IPS-18c (cell line): ENCODE measurements around the gene DIP2C.
"Not testable (repeated sequence)": the region's sequence is repeated elsewhere in the genome, so short reads cannot be mapped to it uniquely, and the experiment has no call there.

Experiments used
- H3K4me3 ChIP-seq: 2 replicates; pipeline ENCODE4 v1.7.0; 2013; ENCODE audit warnings: low read depth, mild to moderate bottlenecking, low read length, moderate library complexity; ENCODE audit not compliant: insufficient read depth
- H3K9me3 ChIP-seq: one replicate; pipeline ENCODE4 v1.6.1; 2013; ENCODE audit warnings: mild to moderate bottlenecking, low read length, moderate library complexity; ENCODE audit not compliant: control insufficient read depth, insufficient read depth

Gene DIP2C

DNA sequence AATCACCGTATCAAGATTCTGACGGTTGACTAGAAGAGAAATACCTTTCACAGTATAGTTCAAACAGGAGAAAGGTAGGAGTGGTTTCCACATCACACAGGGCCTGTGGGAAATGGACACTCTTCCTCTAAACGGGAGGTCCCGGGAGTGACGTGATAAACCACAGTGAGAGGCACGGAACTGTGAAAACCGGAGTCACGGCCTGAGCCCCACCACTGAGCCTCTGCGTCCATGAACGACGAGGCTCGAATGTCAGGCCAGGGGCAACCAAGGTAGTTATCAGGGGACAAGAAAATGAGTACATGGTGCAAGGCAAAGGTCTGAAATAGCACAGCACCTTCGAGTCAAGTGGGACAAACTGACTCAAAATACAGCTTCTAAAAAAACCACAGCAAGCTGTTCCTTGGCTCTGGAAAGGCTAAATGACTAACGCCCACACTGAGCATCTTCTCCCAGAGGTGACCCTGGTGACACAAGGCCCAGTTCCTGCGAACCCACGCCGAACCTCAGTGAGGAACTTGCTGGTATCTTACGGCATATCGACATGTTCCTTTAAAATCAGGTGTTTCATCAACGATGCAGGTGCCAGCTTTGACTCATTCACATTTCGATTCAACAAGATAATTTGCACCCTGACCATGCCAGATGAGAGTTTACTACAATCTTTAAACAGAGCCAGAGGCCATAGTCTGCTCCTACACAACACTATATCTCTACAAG, 99.3 kb downstream of the DIP2C start:
- H3K4me3 ChIP-seq, result no peak overlapping the region
- peaks cover 2% of the 10 kb centered on the region for H3K9me3 ChIP-seq

DNA sequence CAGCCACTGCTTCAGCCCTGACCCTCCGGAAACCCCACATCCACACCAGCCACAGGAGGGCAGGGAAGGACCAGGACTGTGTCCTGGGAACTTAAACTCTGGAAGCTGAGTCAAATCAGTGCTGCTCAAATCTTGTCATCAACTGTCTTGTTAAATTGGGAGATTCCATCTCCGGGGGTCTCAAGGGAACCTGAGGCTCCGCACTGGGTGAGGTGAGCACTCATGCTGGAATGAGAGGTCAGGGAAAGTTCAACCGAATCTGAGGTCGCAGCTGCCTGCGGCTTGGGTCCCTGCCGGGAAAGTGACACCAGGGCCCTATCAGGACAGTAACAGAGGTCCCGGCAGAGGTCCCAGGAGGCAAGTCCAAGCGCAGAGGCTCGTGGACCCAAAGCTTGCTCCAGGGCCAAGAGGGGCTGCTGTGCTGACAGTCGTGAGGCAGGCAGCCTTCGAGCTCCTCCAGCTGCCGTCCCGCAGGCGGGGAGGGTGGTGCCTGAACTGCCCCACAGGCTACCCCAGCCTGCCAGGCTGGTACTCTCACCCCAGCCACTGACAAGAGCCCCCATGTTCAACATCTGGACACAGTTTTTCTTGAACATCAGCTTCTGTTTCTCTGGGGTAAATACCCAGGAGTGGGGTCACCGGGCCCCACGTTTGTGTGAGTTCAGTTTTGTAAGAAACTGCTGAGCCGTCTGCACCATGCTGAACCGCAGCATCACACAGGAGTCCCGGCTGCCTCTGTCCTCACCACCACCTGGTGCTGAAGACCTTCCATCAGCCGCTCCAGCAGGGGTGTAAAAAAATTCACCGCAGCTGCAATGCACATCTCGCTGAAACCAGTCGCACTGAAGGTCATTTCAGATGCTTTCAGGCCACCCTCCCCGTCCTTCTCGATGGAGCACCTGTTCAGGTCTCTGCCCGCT, 101.0 kb downstream of the DIP2C start:
- Histone ChIP-seq H3K9me3 (peaks cover under 1% of the 10 kb centered on the region), H3K4me3 (no peak overlapping the region)

DNA sequence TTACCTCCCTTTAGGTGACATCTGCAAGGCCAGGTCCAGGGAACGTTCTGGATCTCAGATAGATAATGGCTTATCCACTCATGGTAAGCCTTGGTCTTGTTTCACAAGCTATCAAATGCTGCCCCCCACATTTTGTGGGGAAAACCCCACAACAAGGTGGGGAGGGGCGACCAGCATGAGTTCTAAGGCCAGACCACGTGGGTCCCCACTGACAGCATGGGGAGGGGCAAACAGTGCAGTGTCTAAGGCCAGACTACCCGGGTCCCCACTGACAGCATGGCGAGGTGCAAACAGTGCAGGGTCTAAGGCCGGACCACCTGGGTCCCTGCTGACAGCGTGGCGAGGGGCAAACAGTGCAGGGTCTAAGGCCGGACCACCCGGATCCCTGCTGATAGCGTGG, 102.8 kb downstream of the DIP2C start:
- H3K4me3 ChIP-seq, result no peak overlapping the region
- H3K9me3 ChIP-seq, result no peaks in the 10 kb centered on the region

DNA sequence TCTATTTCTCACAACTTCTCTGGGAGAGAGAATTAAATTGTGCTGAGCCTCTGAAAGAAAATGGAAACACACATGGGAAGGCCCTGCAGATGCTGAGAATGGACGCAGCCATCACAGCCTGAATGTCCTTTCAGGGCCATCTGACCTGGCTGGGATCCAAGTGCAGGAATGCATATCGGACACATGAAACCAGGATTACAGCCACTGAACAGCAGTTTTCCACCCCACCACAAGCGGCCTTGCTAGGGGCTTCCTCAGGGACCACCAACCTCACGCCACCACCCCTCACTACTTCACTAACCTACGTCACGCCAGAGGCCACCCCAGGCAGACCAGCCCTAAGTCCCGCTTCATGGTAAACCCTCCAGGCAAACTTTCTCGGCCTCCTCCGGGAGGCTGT, 103.3 kb downstream of the DIP2C start:
- no peak overlapping the region for H3K4me3 ChIP-seq
- H3K9me3 ChIP-seq, result no peaks in the 10 kb centered on the region

DNA sequence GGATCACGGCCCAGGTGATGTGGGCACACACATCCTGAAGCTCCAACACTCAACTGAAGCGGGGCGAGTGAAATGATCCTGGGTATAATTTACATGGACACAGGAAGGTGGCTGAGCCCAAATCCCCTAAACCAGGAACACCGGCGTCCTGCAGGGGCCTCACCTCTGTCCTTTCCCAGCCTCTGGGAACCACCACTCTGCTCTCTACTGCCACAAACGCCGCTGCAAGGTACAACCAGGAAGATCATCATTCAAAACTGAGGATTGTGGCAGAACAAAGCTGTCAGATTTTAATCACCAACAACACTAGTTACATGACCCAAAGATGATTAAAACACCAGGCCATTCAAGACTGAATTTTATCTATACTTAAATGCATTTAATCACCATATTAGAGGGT, 104.0 kb downstream of the DIP2C start:
- Histone ChIP-seq H3K4me3 (no peak overlapping the region), H3K9me3 (no peaks in the 10 kb centered on the region)

DNA sequence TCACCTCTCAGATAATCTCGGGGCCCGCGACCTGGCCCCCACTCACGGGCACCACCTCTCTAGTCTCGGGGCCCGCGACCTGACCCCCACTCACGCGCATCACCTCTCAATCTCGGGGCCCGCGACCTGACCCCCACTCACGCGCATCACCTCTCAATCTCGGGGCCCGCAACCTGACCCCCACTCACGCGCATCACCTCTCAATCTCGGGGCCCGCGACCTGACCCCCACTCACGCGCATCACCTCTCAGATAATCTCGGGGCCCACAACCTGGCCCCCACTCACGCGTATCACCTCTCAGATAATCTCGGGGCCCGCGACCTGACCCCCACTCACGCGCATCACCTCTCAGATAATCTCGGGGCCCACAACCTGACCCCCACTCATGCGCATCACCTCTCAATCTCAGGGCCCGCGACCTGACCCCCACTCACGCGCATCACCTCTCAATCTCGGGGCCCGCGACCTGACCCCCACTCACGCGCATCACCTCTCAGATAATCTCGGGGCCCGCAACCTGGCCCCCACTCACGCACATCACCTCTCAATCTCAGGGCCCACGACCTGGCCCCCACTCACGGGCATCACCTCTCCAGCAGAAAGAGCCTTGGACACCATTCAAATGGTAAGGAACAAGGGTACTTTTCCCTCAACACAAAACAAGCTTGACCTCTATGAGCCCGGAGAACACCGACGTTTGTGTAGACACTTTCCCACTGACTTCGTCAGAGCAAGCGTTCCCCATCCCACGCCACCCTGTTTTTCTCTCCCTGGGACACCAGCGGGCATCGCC, 104.8 kb downstream of the DIP2C start:
- H3K9me3 ChIP-seq, H3K4me3 ChIP-seq: not testable (repeated sequence)

DNA sequence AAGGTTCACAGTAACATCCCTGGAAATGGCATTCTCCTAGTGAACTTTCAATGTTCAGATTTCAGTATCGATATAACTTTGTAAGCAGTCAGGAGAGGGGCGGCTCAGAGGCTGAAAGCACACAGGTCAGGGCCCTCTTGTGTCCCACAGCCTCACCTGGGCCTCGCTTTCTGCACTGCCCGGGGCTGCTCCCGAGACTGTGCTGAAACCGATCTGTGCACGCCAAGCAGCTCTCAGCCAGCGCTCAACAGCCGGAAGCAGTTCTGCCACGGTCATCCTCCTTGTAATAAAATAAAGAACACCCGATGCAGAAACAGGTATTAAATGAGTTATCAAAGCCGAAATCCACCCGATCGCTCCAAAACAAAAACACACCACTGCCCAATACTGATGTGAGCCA, 106.0 kb downstream of the DIP2C start:
- no peaks in the 10 kb centered on the region for H3K9me3 ChIP-seq

DNA sequence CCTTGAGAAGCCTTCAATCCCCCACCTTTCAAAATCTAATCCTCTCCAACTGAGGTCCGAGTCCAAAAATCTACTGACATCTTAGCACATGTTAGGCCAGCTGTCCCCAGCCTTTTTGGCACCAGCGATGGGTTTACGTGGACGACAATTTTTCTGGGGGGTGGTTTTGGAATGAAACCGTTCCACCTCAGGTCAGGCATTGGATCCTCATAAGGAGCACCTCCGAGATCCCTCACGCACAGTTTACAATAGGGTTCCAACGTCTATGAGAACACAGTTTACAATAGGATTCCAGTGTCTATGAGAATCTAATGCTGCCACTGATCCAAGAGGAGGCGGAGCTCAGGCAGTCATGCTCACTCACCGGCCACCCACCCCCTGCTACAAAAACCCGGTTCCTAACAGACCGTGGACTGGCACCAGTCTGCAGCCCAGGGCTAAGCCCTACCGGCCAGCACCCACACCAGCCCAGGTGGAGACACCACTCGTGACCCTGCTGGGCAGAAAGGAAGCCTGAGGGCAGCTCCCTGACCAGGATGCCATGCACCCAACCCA, 107.6 kb downstream of the DIP2C start:
- Histone ChIP-seq H3K4me3 (no peak overlapping the region), H3K9me3 (no peaks in the 10 kb centered on the region)

More for the DNA sequence above, 106.0 kb downstream of the DIP2C start:
- no peak overlapping the region for H3K4me3 ChIP-seq

DNA sequence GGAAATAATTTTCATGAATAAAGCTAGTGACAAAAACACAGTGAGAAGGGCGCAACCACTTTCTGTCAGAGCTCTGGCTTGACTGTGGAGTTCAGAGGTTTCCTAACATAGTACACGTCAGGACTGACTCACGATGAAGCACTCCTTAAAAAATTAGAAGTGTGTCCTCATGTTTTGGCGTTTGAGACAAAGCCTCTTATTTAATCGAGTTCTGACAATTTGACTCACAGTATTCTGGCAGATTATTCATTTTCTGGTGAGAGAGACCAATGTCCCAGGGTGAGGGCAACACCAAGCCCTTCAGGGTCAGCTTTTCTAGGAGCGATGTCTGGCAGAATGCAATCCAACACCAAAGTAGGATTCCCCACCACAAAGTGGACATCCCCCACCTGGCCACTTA, 108.7 kb downstream of the DIP2C start:
- Histone ChIP-seq H3K4me3 (no peak overlapping the region), H3K9me3 (no peaks in the 10 kb centered on the region)

DNA sequence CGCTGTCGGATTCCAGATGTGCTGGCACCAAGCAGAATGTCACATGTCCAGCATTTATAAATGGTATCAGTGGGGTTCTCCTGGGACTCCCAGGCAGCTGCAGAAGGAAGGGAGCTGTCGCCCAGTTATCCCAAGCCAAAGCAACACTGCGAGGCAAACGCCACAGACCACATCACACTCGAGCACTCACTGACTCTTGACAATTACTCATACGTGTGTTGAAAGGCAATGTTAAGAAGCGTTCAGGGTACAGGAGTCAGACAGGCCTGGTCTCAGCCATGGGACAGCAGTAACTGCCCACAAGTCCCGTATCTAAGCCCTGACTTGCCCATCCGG, 113.4 kb downstream of the DIP2C start:
- Histone ChIP-seq H3K9me3 (no peaks in the 10 kb centered on the region), H3K4me3 (no peak overlapping the region)

DNA sequence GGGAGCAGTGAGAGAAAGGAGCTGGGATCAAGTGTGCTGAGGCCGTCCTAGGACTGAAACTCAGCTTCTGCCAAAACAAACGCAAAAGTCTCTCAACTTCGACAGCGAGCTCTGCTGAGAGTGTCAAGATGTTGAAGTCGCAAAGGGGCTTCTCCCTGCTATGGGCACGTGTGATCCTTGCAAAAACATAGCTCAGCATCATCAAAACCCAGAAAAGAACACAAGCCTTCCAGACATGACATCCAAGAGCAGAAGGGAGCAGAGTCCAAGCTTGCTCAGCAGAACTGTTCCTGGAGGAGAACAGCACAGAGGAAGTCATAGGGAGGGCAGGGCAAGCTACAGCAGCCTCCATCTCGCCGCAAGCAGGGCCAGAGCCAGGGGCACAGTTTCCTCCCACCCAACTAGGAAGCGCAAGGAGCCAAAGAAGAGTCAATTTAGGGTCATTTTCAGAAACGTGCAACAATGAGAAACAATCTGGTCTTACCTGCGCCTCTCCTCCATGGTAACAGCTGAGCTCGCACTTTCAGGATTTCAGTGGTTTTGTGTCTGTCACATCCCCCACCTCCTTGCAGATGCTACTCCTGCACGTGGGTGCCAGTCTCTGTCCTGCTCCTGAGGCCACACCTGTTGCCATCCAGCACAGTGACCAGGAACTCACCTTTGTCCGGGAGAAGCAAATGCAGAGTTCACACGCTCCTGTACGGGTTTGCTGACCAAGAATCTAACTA, 113.9 kb downstream of the DIP2C start:
- Histone ChIP-seq H3K9me3 (no peaks in the 10 kb centered on the region), H3K4me3 (no peak overlapping the region)

DNA sequence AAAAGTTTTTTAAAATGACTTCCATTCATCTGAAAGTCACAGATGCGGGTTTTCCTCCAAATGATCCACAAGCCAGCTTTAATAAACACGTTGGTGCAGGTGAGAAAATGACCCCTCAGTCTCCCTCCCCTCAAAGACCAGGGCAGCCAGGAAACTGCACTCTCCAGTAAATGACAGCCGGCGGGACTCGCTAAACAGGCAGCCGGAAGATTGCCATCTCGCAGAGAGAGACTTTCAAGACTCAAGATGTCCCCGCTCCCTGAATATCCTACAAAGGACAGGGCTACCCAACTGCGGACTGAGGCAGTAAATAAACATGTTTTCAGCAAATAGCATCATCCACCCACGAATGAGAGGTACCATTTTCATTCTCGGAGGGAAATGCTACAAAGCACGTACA, 116.8 kb downstream of the DIP2C start:
- no peak overlapping the region for H3K4me3 ChIP-seq
- H3K9me3 ChIP-seq, result no peaks in the 10 kb centered on the region

DNA sequence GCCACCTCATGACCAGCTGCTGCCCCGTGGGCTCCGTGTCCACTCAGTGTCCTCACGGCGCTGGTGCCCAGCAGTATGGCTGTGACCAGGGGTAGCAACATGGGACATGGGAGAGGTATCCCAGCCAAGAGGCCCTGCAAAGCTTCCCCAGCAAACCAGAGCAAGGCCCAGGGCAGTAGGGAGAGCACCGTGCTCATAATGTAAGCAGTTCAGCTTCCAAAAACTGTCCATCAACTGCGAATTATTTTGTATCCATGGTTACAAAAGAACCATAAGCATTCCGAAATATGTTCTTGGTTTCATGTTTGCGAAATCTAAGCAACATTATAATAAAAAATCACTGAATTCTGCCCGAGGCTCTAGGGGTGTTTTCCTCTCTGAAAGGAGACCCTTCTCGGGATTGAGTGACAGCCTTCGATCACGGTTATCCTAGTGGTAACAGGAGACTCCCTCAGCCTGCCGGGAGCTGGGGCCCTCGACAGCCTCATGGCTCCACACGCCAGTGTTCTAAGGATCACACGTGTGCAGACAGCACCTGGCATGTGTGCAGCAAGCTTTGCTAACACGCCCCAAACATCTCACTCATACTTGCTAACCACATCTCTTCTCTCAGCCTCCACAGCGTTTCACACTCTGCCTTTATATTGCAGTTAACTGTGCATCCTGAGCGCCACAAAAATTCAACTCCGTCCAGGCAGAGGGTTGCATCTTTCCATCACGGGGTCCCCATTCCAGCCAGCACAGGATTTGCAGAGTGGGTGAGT, 117.6 kb downstream of the DIP2C start:
- Histone ChIP-seq H3K4me3 (no peak overlapping the region), H3K9me3 (no peaks in the 10 kb centered on the region)

DNA sequence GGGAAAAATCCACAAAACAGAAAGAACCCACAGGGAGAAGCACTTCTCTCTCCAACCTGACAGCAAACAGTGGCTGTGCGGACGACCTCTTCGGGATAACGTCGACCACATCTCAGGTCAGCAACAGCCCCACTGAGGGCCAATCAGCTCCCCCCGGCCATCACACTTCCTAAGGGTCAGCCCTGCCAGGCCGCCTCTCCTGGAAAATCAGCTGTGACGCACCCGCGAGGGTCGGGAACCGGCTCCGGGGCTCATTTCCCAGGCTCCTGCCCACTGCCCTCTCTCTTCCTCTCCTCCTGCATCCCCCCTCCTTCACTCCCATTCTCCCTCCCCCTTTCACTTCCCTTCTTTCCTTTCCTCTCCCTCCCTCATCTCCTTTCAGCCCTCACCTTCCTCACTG, 118.3 kb downstream of the DIP2C start:
- no peak overlapping the region for H3K4me3 ChIP-seq
- no peaks in the 10 kb centered on the region for H3K9me3 ChIP-seq

DNA sequence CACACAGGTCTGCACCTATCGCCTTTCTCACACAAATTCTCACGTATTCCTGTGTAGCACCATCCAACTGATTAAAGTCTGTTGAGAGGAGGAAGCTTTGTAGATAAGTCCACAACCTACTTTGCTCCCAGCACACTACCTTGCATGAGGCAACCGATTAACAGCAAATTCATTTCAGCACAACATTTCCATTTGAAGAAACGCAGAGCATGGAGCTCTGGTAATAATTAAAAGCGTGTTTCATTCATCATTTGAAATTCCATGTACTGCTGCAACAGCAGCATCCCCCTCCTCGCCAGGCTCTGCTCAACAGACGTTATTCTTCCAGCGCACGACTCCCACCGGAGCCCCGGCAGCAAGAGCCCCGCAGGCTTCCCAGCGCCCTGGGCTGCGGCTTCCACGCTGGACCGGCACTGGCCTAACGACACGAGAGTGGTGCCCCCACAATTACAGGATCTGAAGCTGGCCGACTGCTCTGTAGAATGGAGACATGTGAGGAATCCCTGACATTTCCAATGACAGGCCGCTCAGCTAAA, 118.8 kb downstream of the DIP2C start:
- Histone ChIP-seq H3K4me3 (no peak overlapping the region), H3K9me3 (no peaks in the 10 kb centered on the region)

DNA sequence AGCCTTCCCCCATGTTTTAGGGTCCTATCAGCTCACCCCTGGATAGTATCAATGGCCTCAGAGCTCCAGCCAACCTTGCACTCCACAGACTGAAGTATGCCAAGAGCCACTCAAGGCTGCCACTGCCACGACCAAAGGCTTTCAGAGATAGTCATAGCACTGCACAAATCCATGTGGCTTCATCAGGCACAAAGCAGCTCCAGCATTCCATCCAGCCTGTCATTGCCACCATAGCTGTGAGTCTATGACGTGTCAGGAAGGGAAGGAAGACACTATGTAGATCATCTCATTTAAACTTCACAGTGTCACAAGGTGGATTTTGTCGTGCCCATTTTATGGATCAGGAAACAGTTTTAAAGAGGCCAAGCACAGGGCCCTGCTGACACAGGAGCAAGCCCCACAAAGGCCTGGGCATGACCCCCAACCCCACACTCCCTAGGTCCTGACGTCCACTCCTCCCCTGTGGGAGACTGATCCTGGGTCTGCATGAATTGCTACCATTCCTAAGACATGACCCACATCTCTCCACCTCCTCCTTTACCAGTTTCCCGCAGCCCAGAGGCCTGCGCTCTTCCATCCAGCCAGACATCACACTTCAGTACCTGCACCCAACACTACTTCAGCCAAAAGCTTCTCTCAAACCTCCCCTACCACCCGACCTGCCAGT, 119.4 kb downstream of the DIP2C start:
- Histone ChIP-seq H3K9me3 (no peaks in the 10 kb centered on the region), H3K4me3 (no peak overlapping the region)
